Lower leg skin (tissue), 3 donors: ENCODE results near the gene TP53TG3F.
"Not testable (repeated sequence)": the region's sequence is repeated elsewhere in the genome, so short reads cannot be mapped to it uniquely, and the experiment has no call there.

Source experiments
- POLR2A ChIP-seq, 2 donors: fragments of 450-650 bp; IDR thresholded peaks; one replicate each; pipeline ENCODE4 v1.6.1; 2016 to 2017; ENCODE audit warnings: antibody characterized with exemption in 2 of 2, mild to moderate bottlenecking in 1 of 2, moderate library complexity in 1 of 2
- TF ChIP-seq, protein P1 (sequence below), 3 donors: fragments of 450-650 bp; IDR thresholded peaks; one replicate each; pipeline ENCODE4 v1.5.1; 2016; ENCODE audit warnings: antibody characterized with exemption in 3 of 3, mild to moderate bottlenecking in 3 of 3, moderate library complexity in 2 of 3

GRCh38 chr16:33459312-33459711 is at the start of gene TP53TG3F:
- TF ChIP-seq, protein P1, sequence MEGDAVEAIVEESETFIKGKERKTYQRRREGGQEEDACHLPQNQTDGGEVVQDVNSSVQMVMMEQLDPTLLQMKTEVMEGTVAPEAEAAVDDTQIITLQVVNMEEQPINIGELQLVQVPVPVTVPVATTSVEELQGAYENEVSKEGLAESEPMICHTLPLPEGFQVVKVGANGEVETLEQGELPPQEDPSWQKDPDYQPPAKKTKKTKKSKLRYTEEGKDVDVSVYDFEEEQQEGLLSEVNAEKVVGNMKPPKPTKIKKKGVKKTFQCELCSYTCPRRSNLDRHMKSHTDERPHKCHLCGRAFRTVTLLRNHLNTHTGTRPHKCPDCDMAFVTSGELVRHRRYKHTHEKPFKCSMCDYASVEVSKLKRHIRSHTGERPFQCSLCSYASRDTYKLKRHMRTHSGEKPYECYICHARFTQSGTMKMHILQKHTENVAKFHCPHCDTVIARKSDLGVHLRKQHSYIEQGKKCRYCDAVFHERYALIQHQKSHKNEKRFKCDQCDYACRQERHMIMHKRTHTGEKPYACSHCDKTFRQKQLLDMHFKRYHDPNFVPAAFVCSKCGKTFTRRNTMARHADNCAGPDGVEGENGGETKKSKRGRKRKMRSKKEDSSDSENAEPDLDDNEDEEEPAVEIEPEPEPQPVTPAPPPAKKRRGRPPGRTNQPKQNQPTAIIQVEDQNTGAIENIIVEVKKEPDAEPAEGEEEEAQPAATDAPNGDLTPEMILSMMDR (IDR thresholded peaks at IDR 0.05), result not testable (repeated sequence)
- not testable (repeated sequence) for TF ChIP-seq POLR2A (IDR thresholded peaks at IDR 0.05)
